Prostate gland (tissue), 2 donors: ENCODE measurements around the gene KIAA1614. TPM values are rescaled to one million over a fixed set of nuclear protein-coding genes. Genes with fewer than 3 reads are reported as not detected.

Source experiments
- DNase-seq: peaks from one replicate; pipeline ENCODE4 v3.0.0-alpha.2; 2019; ENCODE audit warnings: low spot score
- H3K27ac ChIP-seq, 2 donors: fragments of 200-600 bp; sonication (generic); 2 replicates each; pipeline ENCODE4 v1.5.1; 2017 to 2019
- H3K27me3 ChIP-seq: fragments of 200-600 bp; sonication (generic); replicated peaks from 2 replicates; pipeline ENCODE4 v1.5.1; 2019; ENCODE audit not compliant: insufficient read depth
- H3K36me3 ChIP-seq, 2 donors: fragments of 200-600 bp; sonication (generic); 1 replicate in 1 of 2; 2 replicates in 1 of 2; pipeline versions ENCODE4 v1.5.1 to v1.8.1; 2017 to 2019
- H3K4me1 ChIP-seq: fragments of 200-600 bp; sonication (generic); replicated peaks from 2 replicates; pipeline ENCODE4 v1.5.1; 2019
- H3K4me3 ChIP-seq, 2 donors: fragments of 200-600 bp; sonication (generic); 2 replicates each; pipeline ENCODE4 v1.5.1; 2017 to 2019
- H3K9me3 ChIP-seq: fragments of 200-600 bp; sonication (generic); 2 replicates; pipeline ENCODE4 v1.5.1; 2017
- CTCF ChIP-seq, 4 experiments: fragments of 200-600 bp in 2 of 4; fragments of 450-650 bp in 2 of 4; sonication (generic) in 2 of 4; IDR thresholded peaks; 1 replicate in 3 of 4; 2 replicates in 1 of 4; pipeline ENCODE4 v1.5.1; 2016 to 2019; ENCODE audit warnings: antibody characterized with exemption in 4 of 4, mild to moderate bottlenecking in 2 of 4, moderate library complexity in 2 of 4
- POLR2A ChIP-seq: fragments of 450-650 bp; IDR thresholded peaks from one replicate; pipeline ENCODE4 v1.6.1; 2016; ENCODE audit warnings: antibody characterized with exemption, mild to moderate bottlenecking
- POLR2AphosphoS5 ChIP-seq: sonication (generic); formaldehyde crosslinking; IDR thresholded peaks from one replicate; pipeline ENCODE4 v1.6.1; 2017; ENCODE audit warnings: antibody characterized with exemption
- WGBS: methylation state at CpG from one replicate; pipeline ENCODE4 v1.1.5; 2018; 5-methylcytosine and 5-hydroxymethylcytosine counted together
- intact Hi-C: fragments of 100-400 bp; cut with DNase I; formaldehyde crosslinking; loops from one replicate; pipeline ENCODE4 v1.14.2; 2022
- total RNA-seq, 2 donors: library from RNA; depleted of rRNA; stranded (reverse); fragments of >200 nt; gene quantifications; one replicate each; pipeline ENCODE4 v1.1.0, GENCODE V29; 2016

The KIAA1614 gene
- total RNA-seq, 2 donors from 2014 or later, result 3.7 to 6.4 TPM

GRCh38 chr1:180892675-180893074, 20.0 kb upstream of the KIAA1614 start:
- Histone ChIP-seq H3K36me3 (no peaks in the 10 kb centered on the region), H3K4me1 (no peaks in the 10 kb centered on the region), H3K27me3 (no peaks in the 10 kb centered on the region), H3K9me3 (no peaks in the 10 kb centered on the region), H3K27ac (no peak overlapping the region), H3K4me3 (no peak overlapping the region)
- intact Hi-C loops, result no loop called here
- TF ChIP-seq POLR2A, result no peak
- no peak for TF ChIP-seq CTCF (IDR thresholded peaks at IDR 0.05)
- no peak for TF ChIP-seq POLR2AphosphoS5
- 92% methylated on average over 2 of the region's 2 CpGs for WGBS
- no peak for DNase-seq

- H3K27ac ChIP-seq, result no peak overlapping the region
- no peaks in the 10 kb centered on the region for H3K9me3 ChIP-seq
- intact Hi-C loops, result no loop called here
- no peak for DNase-seq
- TF ChIP-seq POLR2AphosphoS5, result no peak
- no peak overlapping the region for H3K4me3 ChIP-seq
- no peaks in the 10 kb centered on the region for H3K4me1 ChIP-seq
- no peaks in the 10 kb centered on the region for H3K27me3 ChIP-seq
- no peaks in the 10 kb centered on the region for H3K36me3 ChIP-seq
- WGBS, result 65% methylated on average over 3 of the region's 3 CpGs
These were observed 19.1 kb upstream of the KIAA1614 start for GRCh38 chr1:180893614-180894013.

GRCh38 chr1:180896161-180896560, 16.5 kb upstream of the KIAA1614 start:
- Histone ChIP-seq H3K9me3 (no peaks in the 10 kb centered on the region), H3K4me1 (no peaks in the 10 kb centered on the region), H3K27me3 (no peaks in the 10 kb centered on the region), H3K27ac (no peak overlapping the region), H3K36me3 (no peaks in the 10 kb centered on the region), H3K4me3 (no peak overlapping the region)
- intact Hi-C loops, result no loop called here
- WGBS, result 93% methylated on average over 3 of the region's 3 CpGs
- TF ChIP-seq POLR2AphosphoS5 (no peak), CTCF (IDR thresholded peaks at IDR 0.05) (no peak), POLR2A (no peak)
- no peak for DNase-seq

- DNase-seq, result no peak
- no peaks in the 10 kb centered on the region for H3K36me3 ChIP-seq
- H3K4me3 ChIP-seq, result no peak overlapping the region
- H3K9me3 ChIP-seq, result no peaks in the 10 kb centered on the region
- H3K4me1 ChIP-seq, result no peaks in the 10 kb centered on the region
- H3K27ac ChIP-seq, result no peak overlapping the region
- TF ChIP-seq POLR2A (no peak), POLR2AphosphoS5 (no peak), CTCF (IDR thresholded peaks at IDR 0.05) (no peak)
- no peaks in the 10 kb centered on the region for H3K27me3 ChIP-seq
- 43% methylated on average over 5 of the region's 5 CpGs for WGBS
- intact Hi-C loops, result no loop called here
These were observed 14.1 kb upstream of the KIAA1614 start for GRCh38 chr1:180898441-180899219.

GRCh38 chr1:180899262-180899661, 13.4 kb upstream of the KIAA1614 start:
- Histone ChIP-seq H3K4me1 (no peaks in the 10 kb centered on the region), H3K27me3 (no peaks in the 10 kb centered on the region), H3K9me3 (no peaks in the 10 kb centered on the region), H3K27ac (no peak overlapping the region), H3K4me3 (no peak overlapping the region), H3K36me3 (no peaks in the 10 kb centered on the region)
- intact Hi-C loops, result no loop called here
- no peak for DNase-seq
- TF ChIP-seq POLR2AphosphoS5 (no peak), POLR2A (no peak), CTCF (IDR thresholded peaks at IDR 0.05) (no peak)
- WGBS, result 81% methylated on average over 6 of the region's 7 CpGs
